ENCODE measurements around the gene SLC7A7. TPM values are rescaled to one million over a fixed set of nuclear protein-coding genes. Genes with fewer than 3 reads are reported as not detected.
A peak's percentile ranks its signal among the peaks of the same experiment; 100 is the strongest.

SLC7A7 gene
- total RNA-seq, 1 experiment from 2014 or later = 2.3 TPM

- peaks cover 28% of the 10 kb centered on the region for H3K36me3 ChIP-seq (ENCODE audit: insufficient read depth, low read length, poor library complexity, severe bottlenecking)
- no peak for TF ChIP-seq EZH2 (IDR thresholded peaks at IDR 0.05; ENCODE audit: borderline replicate concordance, low read depth, low read length, poor library complexity, severe bottlenecking)
- 0 out of 2 replicates have a peak, but pooled peaks have one; percentile 19 for TF ChIP-seq CTCF (conservative IDR thresholded peaks at IDR 0.05; ENCODE audit: low read depth, low read length)
- POLR2A ChIA-PET (ENCODE audit: low non-redundant PET) = interaction anchor here (0.6 kb wide), 1 partner anchor 71 kb away, joined by 3 read pairs; no protein-coding TSS in a partner anchor
Measured at GRCh38 chr14:22837114-22837749, 22.0 kb upstream of the SLC7A7 start.

GRCh38 chr14:22836301-22837113, 21.3 kb upstream of the SLC7A7 start, which contains the start of gene MMP14:
Gene MMP14 (plus strand): TSS chr14:22836585. CDS start chr14:22836818, 233 bp downstream.
- intact Hi-C loops (cut with micrococcal nuclease; ENCODE audit: unreplicated experiment) = no loop called here
- peak; percentile 83 for DNase-seq (ENCODE audit: low spot score)
- Histone ChIP-seq H3K4me1 (ENCODE audit: insufficient read depth, low read length, poor library complexity, severe bottlenecking) (peaks cover 20% of the 10 kb centered on the region), H3K9me3 (ENCODE audit: low read depth, low read length, poor library complexity, severe bottlenecking) (no peaks in the 10 kb centered on the region), H3K36me3 (ENCODE audit: insufficient read depth, low read length, poor library complexity, severe bottlenecking) (peaks cover 24% of the 10 kb centered on the region), H3K4me3 (ENCODE audit: low read depth, low read length, poor library complexity, severe bottlenecking) (peak within 1 kb of the TSS; percentile 79), H3K27me3 (replicated peaks; ENCODE audit: insufficient read depth, low read depth, low read length, poor library complexity) (no peaks in the 10 kb centered on the region), H3K27ac (ENCODE audit: low read depth, low read length, poor library complexity, severe bottlenecking) (peak within 1 kb of the TSS; percentile 89)
- TSS peak; percentile 65 for BruUV-seq (replicated peaks)
- ChIA-PET CTCF (interaction anchor here (0.6 to 1.9 kb wide), 3 partner anchors 14 to 53 kb away, joined by 3 to 8 read pairs (median 5); no protein-coding TSS in a partner anchor), POLR2A (ENCODE audit: low non-redundant PET) (interaction anchor here (0.6 kb wide), 1 partner anchor 70 kb away, joined by 3 read pairs; no protein-coding TSS in a partner anchor)
- TF ChIP-seq EZH2 (IDR thresholded peaks at IDR 0.05; ENCODE audit: borderline replicate concordance, low read depth, low read length, poor library complexity, severe bottlenecking) = no peak
- peak; percentile 38 for TF ChIP-seq CTCF (conservative IDR thresholded peaks at IDR 0.05; ENCODE audit: low read depth, low read length)

More at GRCh38 chr14:22837114-22837749, 22.0 kb upstream of the SLC7A7 start:
- H3K27ac ChIP-seq (ENCODE audit: low read depth, low read length, poor library complexity, severe bottlenecking) = peak overlapping the region; percentile 89
- peaks cover 20% of the 10 kb centered on the region for H3K4me1 ChIP-seq (ENCODE audit: insufficient read depth, low read length, poor library complexity, severe bottlenecking)
- peak overlapping the region; percentile 79 for H3K4me3 ChIP-seq (ENCODE audit: low read depth, low read length, poor library complexity, severe bottlenecking)
- intact Hi-C loops (cut with micrococcal nuclease; ENCODE audit: unreplicated experiment) = no loop called here
- no peaks in the 10 kb centered on the region for H3K27me3 ChIP-seq (replicated peaks; ENCODE audit: insufficient read depth, low read depth, low read length, poor library complexity)
- no TSS peak for BruUV-seq (replicated peaks)
- H3K9me3 ChIP-seq (ENCODE audit: low read depth, low read length, poor library complexity, severe bottlenecking) = no peaks in the 10 kb centered on the region
- CTCF ChIA-PET = interaction anchor here (0.6 to 1.9 kb wide), 7 partner anchors 13 to 276 kb away, joined by 3 to 8 read pairs (median 3); no protein-coding TSS in a partner anchor
- peak; percentile 74 for DNase-seq (ENCODE audit: low spot score)

GRCh38 chr14:22835505-22835904, 20.3 kb upstream of the SLC7A7 start:
- intact Hi-C loops (cut with micrococcal nuclease; ENCODE audit: unreplicated experiment) = no loop called here
- peaks cover 25% of the 10 kb centered on the region for H3K36me3 ChIP-seq (ENCODE audit: insufficient read depth, low read length, poor library complexity, severe bottlenecking)

More at GRCh38 chr14:22835505-22835904, 20.3 kb upstream of the SLC7A7 start:
- BruUV-seq (replicated peaks) = no TSS peak
- H3K27me3 ChIP-seq (replicated peaks; ENCODE audit: insufficient read depth, low read depth, low read length, poor library complexity) = no peaks in the 10 kb centered on the region
- H3K27ac ChIP-seq (ENCODE audit: low read depth, low read length, poor library complexity, severe bottlenecking) = peak overlapping the region; percentile 89
- CTCF ChIA-PET = no interaction called here
- peaks cover 29% of the 10 kb centered on the region for H3K4me1 ChIP-seq (ENCODE audit: insufficient read depth, low read length, poor library complexity, severe bottlenecking)
- no peak for DNase-seq (ENCODE audit: low spot score)
- POLR2A ChIA-PET (ENCODE audit: low non-redundant PET) = interaction anchor here (0.6 kb wide), 1 partner anchor 26 kb away, joined by 3 read pairs; no protein-coding TSS in a partner anchor
- no peak overlapping the region for H3K4me3 ChIP-seq (ENCODE audit: low read depth, low read length, poor library complexity, severe bottlenecking)
- H3K9me3 ChIP-seq (ENCODE audit: low read depth, low read length, poor library complexity, severe bottlenecking) = no peaks in the 10 kb centered on the region
- TF ChIP-seq EZH2 (IDR thresholded peaks at IDR 0.05; ENCODE audit: borderline replicate concordance, low read depth, low read length, poor library complexity, severe bottlenecking) = no peak
- no peak for TF ChIP-seq CTCF (conservative IDR thresholded peaks at IDR 0.05; ENCODE audit: low read depth, low read length)
